GM19351 (cell line): ENCODE measurements around the gene RNF208.

Source experiments
- ATAC-seq: cut with Tn5 transposase; IDR thresholded peaks from one replicate; pipeline ENCODE4 v1.9.1; 2021; ENCODE audit warnings: mild to moderate bottlenecking, moderate library complexity; ENCODE audit not compliant: unreplicated experiment

The RNF208 gene

DNA sequence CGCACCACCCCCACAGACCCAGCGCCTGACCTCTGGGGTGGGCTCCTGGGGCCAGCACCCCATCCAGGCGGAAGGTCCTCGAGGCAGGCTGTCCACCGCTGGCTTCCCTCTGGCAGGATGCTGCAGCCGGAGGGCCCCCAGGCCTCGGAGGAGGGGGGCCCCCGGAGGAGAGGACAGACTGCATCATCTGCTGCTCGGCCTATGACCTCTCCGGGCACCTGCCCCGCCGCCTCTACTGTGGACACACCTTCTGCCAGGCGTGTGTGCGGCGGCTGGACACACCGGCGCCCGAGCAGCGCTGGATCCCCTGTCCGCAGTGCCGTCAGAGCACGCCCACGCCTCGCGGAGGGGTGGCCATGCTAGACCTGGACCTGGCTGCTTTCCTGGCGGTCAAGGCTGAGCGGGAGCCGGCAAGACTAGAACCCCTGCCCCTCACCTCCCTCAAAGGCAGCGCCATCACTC, 6.5 kb upstream of the RNF208 start:
- no peak for ATAC-seq

DNA sequence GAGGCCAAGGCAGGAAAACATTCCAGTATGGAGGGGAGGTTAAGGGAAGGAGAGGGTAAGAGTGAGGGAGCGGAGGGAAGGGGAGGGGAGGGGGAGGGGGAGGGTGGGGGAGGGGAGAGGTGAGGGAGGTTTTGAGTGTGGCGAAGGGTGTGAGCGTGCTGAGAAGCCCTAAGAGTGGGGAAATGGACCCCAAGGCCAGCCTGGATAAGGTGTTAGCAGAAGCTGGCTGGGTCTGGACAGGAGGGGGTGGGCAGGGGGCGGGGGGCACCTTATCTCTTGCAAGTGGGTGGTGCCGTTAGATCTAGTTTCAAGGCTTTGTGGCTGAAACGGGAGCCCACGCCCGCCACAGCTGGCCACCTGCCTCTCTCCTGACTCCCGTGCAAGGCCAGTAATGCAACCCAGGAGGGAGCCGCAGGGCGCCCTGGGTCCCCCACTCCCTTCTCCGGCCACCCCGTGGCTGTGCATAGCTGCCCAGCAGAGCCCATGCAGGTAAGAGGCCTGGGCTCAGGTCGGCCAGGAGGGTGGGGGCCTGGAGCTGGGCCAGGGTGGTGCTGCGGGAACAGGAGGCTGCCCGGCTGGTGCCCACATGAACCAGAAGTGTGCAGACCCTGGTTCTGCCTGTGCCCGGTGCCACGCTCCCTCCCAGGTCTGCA, 5.9 kb upstream of the RNF208 start:
- no peak for ATAC-seq

DNA sequence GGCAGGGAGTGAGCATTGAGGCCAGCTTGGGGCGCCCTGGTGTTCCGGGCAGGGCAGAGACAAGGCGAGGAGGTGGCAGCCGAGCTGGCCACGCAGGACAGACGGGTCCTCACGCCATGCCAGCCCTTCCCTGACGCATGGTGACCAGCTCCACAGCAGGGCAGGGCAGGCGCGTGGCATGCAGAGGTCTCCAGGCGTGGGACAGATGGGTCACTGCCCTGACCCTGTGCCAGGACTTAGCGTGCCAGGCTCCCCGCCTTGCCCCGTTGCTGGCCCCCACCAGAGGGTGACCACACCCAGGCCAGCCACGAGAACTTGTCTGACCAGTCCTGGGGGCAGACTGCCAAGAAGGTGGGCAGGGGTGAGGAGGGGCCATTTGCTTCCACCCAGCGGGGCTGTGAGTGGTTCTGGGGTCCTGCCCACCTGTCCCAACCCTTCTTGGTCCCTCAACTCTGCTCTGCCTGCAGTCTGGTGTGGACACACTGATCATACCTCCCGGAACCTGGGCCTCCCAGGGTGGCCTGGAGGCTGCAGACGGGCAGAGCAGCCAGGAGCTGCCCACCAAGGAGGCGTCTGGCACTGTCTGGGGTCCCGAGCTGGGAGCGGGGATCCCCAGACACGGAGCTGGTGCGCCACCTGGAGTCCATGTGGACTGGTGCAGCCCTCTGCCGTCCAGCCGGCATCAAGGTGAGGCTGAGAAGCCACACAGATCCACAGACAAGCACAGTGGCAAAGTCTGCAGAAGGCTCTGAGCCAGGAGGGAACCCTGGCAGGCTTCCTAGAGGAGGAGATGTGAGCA, 5.2 kb upstream of the RNF208 start, which contains the start of gene RNF224:
Gene RNF224, plus strand, starts transcription at position 449 of the 799 bp plus-strand sequence. CDS start 834 bp downstream, outside the sequence.
- no peak for ATAC-seq

DNA sequence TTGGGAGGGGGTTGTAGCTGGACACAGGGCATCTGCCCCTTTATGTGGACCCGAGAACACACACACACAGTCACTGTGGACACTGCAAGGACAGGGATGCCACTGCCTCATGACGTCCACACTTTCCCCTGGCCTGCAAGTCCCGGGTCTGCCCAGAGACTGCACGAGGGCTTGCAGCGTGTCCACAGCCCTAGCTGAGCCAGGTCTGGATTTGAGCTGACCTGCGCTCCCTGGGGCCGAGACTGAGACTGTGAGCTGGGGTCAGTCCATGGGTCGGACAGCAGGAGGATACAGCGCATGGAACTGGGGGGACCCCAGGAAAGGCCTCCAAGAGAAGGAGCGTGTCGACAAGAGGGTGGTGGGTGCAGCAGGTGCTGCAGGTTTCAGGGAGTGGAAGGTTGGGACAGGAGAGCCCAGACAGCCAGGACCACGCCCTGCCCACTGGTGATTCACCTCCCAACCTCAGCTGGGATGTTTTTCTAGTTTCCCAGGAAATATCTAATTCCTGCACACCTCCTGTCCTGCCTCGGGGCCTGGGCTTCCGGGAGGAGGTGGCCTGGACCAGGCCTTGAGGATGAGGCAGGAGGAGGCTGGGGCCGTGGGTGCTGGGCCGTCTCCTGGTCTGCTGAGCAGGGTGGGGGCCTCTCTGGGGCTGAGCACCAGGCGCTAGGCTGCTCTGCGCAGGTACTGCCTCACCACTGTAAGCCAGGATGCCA, 4.5 kb upstream of the RNF208 start:
- no peak for ATAC-seq

DNA sequence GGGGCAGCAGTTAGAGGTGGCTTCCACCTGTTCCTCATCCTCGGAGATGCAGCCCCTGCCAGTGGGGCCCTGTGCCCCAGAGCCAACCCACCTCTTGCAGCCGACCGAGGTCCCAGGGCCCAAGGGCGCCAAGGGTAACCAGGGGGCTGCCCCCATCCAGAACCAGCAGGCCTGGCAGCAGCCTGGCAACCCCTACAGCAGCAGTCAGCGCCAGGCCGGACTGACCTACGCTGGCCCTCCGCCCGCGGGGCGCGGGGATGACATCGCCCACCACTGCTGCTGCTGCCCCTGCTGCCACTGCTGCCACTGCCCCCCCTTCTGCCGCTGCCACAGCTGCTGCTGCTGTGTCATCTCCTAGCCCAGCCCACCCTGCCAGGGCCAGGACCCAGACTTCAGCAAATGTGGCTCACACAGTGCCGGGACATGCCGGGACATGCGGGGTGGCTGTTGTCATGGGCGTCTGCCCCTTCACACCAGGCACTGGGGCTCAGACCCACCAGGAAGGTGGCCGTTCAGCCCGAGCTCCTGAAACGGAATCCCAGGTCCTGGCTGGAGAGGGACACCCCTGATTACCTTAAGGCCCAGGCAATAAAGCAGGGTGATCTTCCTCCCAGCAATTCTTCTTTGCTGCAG, 3.8 kb upstream of the RNF208 start:
- ATAC-seq = no peak

DNA sequence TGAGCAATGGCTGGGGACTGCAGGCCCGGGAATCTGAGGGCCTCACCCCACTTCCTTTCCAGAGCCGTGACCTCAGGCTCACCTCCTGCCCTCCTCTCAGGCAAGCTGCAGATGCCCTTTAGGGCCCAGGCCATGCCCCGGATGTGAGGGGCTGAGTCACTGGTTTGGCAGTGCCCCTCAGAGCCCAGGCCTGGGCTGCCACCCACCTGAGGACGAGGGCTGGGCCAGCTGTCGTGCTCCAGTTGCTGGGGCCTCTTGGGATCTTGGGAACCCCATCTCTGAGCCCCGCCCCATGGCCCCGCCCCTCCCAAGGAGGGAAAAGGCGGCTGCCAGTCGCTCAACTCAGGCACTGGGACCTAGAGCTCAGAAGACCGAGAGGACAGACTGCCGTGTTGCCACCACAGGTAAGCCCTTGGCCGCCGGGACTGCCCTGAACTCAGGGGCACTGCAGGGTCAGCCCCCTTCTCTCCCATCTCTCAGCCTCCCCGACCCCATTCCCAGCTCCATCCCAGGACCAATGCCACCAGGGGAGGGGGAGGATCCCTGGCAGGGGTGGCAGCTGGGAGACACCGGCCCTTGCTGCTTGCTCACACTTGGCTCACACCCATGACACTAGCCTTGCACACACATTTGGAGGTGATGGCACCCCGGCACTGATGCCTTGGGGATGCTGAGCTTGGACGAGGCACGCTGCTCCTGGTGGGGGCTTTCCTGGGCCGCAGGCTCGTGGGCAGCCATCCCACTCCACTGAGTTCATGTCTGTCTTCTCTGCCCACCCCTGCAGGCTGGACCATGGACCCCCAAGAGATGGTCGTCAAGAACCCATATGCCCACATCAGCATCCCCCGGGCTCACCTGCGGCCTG, 3.0 kb upstream of the RNF208 start, which contains the start of gene CYSRT1:
Gene CYSRT1, plus strand, starts transcription at position 345 of the 865 bp plus-strand sequence. Its CDS starts 448 bp downstream, at position 793.
- no peak for ATAC-seq

DNA sequence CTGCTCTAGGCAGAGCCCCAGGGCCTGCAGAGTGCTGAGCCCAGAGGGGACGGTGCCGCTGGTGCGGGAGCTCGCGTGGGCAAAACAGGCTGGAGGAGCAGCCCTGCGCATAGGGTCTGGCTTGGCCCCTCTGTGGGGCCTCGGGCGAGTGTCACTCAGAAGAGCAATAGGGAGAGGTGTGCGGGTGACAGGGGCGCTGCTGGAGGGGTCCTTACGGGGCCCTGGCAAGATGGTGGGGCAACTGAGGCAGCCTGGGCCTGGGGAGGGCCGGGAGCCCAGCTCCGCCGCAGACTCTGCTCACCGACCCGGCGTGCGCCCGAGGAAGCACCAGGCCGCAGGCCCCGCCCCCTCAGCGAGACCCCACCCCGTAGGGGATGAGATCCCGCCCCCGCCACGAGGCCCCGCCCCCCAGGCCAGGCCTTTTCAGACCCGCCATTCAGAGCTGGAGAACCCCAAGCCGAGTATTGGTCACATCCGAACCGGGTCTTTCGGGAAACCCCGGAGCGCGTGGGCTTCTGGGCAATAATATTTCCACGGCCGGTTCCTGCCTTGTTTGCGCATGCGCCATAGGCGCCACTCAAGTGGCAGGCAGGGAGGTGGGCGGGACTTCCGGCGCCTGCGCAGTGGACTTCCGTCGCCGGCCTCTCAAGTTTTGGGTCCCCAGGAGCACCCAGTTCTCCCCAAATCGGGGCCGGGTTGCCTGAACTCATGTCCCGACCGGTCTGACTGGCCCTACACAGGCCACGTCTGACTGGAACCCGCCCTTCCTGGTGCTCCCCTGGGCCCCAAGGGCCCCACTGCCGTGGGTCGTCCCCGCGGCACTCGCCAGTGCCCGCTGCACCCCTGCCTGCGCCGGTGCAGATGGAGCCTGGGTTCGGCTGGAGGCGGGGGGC, 1.3 kb upstream of the RNF208 start:
- peak; percentile 74 for ATAC-seq

DNA sequence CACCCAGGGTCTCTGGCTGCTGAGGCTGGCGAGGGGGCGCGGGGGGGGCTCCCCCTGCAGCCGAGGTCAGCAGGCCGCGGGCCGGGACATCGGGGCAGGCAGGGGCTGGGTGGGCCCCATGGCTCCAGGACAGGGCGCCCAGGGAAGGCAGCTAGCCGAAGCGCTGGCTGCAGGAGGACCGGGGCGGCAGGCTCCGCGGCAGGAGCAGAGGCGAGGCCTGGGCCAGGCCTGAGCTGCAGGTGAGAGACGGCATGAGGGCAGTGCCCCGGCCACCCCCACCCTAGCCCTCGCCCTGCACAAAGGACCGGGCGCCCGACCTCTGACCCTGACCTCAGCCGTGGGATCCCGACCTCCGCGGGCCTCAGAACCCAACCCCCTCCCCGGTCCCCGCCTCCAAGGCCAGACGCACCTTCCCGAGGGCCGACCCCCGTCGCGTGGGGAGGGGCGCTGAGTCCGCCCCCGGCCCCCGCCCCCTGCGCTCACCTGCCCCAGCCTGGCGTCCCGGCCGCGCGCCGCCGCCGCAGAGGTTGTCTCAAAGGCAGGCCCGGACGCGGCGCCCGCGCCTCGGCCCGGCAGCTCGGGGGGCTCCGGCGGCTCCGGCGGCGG, 431 bp downstream of the RNF208 start:
- no peak for ATAC-seq

DNA sequence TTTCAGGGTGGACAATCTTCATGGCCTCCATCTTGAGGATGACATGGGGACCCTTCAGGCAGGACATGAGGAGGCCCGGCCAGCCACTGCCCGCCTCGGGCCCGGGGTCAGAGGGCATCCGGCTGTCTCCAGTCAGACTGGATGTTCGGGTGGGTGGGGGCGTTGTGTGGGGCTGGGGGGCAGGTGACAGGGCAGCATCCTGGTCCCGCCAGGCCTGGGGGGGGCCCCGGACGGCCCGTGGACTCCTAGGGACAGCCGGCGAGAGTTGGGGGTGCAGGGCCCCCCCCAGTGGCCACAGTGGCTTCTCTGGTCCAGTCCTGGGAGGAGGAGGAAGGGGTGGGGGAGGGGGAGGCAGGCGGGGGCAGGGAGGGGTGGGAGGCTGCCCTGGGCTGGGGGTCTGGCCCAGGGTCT, 940 bp downstream of the RNF208 start:
- ATAC-seq = no peak

DNA sequence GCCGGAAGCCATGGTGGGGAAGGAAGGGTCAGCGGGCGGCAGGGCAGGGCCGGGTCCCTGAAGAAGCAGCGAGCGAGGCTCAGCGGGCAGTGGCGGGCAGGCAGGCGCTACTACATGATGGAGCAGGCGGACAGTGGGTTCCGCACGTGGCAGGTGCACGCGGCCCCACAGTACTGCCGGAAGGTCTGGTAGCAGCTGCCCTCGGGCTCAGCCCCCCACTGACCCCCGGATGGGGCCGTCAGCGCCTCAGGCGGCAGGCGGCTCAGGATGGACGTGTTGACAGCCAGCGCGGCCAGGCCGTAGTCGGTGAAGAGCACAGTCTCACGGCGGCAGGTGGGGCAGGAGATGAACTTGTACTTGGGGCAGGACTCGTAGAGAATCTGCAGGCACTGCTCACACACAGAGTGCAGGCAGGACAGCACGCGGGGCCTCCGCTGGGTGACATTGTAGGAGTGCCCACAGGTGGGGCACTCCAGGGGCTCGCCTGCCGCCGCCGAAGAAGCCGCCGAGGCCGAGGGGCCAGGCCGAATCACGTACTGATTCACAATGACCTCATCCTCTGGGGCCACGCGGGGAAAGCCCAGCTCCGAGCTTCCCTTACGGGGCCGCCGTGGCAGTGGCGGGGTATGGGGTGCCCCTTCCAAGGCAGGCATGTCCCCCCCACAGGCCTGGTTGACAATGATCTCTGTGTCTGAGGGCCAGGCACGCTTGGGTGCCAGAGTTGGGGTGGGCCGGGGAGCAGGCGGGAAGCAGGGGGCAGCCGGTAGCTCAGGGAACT, 1.5 kb downstream of the RNF208 start:
- no peak for ATAC-seq

DNA sequence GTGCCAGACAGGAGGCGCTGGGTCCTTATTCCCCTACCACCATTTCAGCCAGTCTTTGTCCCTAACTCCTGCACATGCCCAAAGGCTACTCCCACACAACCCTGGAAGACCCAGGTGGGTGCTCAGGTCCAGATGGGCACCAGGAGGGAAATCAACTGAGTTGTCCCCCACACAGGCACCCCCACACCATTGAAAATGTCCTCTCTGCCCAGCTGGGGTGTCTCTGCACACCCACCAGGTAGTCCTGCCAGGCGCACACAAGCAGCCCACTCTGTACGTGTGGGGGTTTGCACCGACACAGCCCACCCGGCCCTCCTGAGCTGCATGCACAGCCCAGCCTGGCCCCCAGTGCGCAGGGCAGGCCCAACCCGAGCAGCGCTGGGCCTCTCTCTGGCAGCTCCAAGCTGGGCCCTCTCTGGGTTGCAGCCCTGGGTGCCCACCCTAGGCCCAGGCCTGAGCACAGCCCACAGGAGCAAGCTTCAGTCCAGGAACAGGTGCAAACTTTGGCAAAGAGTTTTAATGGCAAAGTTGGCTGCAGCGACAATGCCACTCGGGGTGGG, 2.2 kb downstream of the RNF208 start:
- ATAC-seq = no peak

DNA sequence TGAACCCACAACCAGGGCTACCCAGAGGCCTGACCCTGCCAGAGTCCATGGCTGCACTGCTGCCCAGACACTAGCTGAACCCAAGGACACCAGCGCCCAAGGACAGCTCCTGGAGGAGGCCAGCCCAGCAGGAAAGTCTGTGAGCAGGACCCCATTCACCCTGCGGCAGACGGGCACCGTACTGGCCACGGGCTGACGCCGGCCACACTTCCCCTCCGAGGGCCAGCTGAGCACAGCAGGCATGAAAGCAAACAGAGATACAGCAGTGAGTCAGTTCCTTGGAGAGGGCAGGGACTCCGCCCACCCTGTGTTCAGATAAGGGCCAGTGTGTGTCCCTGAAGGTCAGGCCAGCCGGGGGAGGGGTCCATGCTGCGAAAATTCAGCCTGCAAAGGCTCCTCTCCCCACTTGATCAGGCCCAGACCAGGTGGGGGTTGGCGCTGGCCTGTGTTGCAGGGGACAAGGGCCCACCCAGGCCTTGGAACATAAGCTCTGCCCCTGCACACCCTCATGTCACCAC, 3.2 kb downstream of the RNF208 start:
- ATAC-seq = no peak

DNA sequence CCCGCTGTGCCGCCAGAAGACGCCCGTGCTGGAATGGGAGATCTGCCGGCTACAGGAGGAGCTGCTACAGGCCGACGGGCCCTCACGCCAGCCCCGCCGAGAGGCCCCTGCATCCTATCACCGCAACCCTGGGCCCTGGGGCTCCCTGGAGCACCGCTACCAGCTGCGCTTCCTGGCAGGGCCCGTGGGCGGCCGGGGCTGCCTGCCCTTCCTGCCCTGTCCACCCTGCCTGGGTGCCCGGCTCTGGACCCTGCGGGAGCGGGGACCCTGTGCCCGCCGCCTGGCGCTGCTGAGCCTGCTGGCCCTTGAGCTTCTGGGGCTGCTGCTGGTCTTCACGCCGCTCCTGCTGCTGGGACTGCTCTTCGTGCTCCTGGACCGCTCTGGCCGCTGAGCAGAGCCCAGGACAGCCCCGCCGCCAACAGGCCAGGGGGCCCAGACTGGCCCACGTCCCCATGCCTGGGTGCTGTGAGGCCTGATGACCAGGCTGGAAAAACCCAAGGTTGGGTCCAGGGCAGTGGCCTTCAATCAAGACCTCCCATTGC, 3.8 kb downstream of the RNF208 start:
- ATAC-seq = no peak

DNA sequence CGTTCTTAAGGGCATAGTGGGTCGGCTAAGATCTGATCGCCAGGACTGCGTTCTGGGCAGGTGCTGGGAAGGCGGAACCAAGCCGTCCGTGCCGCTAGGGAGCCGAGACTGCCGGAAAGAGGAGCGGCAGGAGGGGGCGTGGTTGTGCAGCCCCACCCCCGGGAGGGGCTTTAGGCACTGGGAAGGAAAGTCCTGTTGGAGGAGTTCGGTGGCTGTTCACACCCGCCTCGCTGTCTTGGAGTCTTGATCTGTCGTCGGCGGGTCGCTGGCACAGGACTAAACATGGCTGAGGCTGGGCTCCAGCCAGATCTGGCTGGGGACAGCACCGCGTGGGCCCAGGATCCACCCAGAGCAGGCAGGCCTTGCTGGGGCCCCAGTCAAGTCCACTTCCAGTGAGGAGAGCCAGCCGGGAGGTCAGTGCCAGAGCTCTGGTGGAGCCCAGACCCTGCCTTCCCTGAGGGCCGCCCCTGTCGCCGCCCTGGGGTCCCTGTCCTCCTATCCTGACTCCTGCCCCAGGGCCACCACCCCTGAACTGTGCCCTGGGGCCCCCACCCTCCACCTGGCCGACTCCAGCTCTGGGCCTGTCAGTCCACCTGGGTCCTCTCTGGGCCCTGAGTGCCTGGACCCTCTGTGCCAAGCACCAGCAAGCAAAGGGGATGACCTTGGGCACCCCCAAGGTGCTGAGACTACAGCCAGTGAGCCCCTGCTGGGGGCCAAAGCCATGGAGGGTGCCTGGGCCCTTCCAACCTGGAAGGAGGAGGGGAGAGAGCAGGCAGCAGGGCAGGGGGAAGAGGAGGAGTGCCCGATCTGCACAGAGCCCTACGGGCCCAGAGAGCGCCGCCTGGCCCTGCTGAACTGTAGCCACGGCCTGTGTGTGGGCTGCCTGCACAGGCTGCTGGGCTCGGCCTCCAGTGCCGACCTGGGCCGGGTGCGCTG, 4.5 kb downstream of the RNF208 start:
- no peak for ATAC-seq

DNA sequence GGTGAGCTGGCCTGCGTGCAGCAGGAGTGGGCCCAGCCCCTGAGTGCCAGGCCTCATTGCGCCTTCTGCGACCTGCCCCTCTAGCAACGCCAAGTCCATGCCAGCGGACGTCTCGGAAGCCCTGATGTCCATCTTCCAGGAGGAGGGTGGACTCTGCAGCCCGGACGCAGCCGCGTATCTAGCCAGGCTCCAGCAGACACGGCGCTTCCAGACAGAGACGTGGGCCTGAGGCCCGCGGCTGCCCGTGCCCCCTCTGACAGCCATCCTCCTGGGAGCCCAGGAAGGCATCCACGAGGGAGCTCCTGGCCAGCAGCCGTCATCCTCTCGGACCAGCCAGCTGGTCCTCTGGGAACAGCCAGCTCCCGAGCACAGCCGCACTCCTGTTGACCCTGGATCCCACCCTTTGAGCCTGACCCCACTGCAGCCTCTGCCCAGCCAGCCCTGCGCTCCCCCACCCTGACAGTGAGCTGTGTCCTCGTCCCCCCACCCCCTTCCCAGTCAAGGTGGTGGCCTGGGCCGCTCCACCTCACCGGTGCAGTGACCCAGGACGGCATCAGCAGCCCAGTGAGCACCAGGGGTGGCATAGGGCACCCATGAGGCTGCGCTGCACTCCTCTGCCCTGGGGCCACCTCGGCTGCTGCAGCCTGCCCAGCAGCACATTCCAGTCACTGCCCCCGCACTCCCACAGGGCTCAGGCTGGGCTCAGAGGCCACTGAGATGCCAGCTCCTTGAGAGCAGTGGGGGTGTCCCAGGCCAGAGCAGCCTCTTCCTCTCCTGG, 5.7 kb downstream of the RNF208 start:
- ATAC-seq = no peak
